Endothelial cell of umbilical vein (primary cell): ENCODE results near the gene CDH22. TPM values are rescaled to one million over a fixed set of nuclear protein-coding genes. Genes with fewer than 3 reads are reported as not detected.

Experiments used
- BruUV-seq: library from RNA; stranded (reverse); fragments of 400-500 nt; replicated peaks from 2 replicates; lab custom pipeline; 2021; lab: Mats Ljungman, UMichigan
- CTCF ChIA-PET: fragments of 300-600, 350-600 bp; sonication (Branson Sonifier 250); formaldehyde crosslinking; loops from one replicate; lab custom pipeline; 2021; ENCODE audit warnings: antibody characterized with exemption, inconsistent platforms; lab: Charles Lee
- POLR2A ChIA-PET: fragments of 300-600, 350-600 bp; sonication (Branson Sonifier 250); formaldehyde crosslinking; loops from one replicate; lab custom pipeline; 2021; ENCODE audit warnings: antibody characterized with exemption, inconsistent platforms; lab: Charles Lee
- DNase-seq: peaks from one replicate; pipeline ENCODE4 v3.0.0-alpha.2; 2011; ENCODE audit warnings: low read depth, low spot score
- FAIRE-seq: peaks from 2 replicates; lab custom pipeline; 2011; peaks lifted over from hg19 to GRCh38; lab: Jason Lieb, UNC
- H2AFZ ChIP-seq: 2 replicates; pipeline ENCODE4 v1.6.0; 2012; ENCODE audit warnings: low read depth, low read length, control low read depth, inconsistent platforms
- H3K27ac ChIP-seq: 2 replicates; pipeline ENCODE4 v1.5.1; 2011; ENCODE audit warnings: low read depth, mild to moderate bottlenecking, control low read depth, low read length, moderate library complexity; ENCODE audit not compliant: insufficient read depth
- H3K27me3 ChIP-seq, 2 experiments: 2 replicates each; pipeline versions ENCODE4 v1.6.0 to v1.6.1; 2011; ENCODE audit warnings: low read length in 2 of 2, mixed read lengths in 1 of 2; ENCODE audit not compliant: control insufficient read depth in 2 of 2, insufficient read depth in 2 of 2
- H3K36me3 ChIP-seq, 2 experiments: 2 replicates in 1 of 2; 3 replicates in 1 of 2; pipeline ENCODE4 v1.5.1; 2011; ENCODE audit warnings: low read length in 2 of 2, mild to moderate bottlenecking in 1 of 2, moderate library complexity in 1 of 2; ENCODE audit not compliant: control insufficient read depth in 2 of 2, insufficient read depth in 2 of 2; ENCODE audit errors: extremely low read depth in 1 of 2
- H3K4me1 ChIP-seq: 3 replicates; pipeline ENCODE4 v1.5.1; 2011; ENCODE audit warnings: mild to moderate bottlenecking, low read length; ENCODE audit not compliant: control insufficient read depth, insufficient read depth; ENCODE audit errors: extremely low read depth
- H3K4me2 ChIP-seq: 2 replicates; pipeline ENCODE4 v1.6.1; 2011; ENCODE audit warnings: low read length, control low read depth, mixed read lengths; ENCODE audit not compliant: insufficient read depth
- H3K4me3 ChIP-seq, 3 experiments: fragments of 200-600 bp in 1 of 3; sonication (generic), shearing (Covaris generic) in 1 of 3; replicated peaks in 1 of 3; 2 replicates each; pipeline ENCODE4 v1.5.1; 2011 to 2016; ENCODE audit warnings: control low read depth in 3 of 3, low read length in 3 of 3, mild to moderate bottlenecking in 2 of 3, inconsistent platforms in 1 of 3, low read depth in 1 of 3, moderate library complexity in 1 of 3; ENCODE audit not compliant: insufficient read depth in 1 of 3
- H3K79me2 ChIP-seq: 2 replicates; pipeline ENCODE4 v1.6.0; 2012; ENCODE audit warnings: low read length, inconsistent platforms; ENCODE audit not compliant: control insufficient read depth, insufficient read depth
- H3K9ac ChIP-seq: replicated peaks from 2 replicates; pipeline ENCODE3; 2011; ENCODE audit warnings: low read length, control low read depth; ENCODE audit not compliant: insufficient read depth; ENCODE audit errors: extremely low read depth
- H3K9me1 ChIP-seq: replicated peaks from 3 replicates; pipeline ENCODE4 v1.6.0; 2011; ENCODE audit warnings: mild to moderate bottlenecking, low read length; ENCODE audit not compliant: control insufficient read depth, insufficient read depth; ENCODE audit errors: extremely low read depth
- H3K9me3 ChIP-seq: replicated peaks from 2 replicates; pipeline ENCODE4 v1.5.1; 2012; ENCODE audit warnings: low read length, inconsistent platforms; ENCODE audit not compliant: control insufficient read depth, insufficient read depth
- H4K20me1 ChIP-seq: replicated peaks from 2 replicates; pipeline ENCODE3; 2011; ENCODE audit warnings: mild to moderate bottlenecking, low read length; ENCODE audit not compliant: control insufficient read depth, insufficient read depth; ENCODE audit errors: extremely low read depth
- EZH2 ChIP-seq: IDR thresholded peaks from 2 replicates; pipeline ENCODE4 v1.6.1; 2012; ENCODE audit warnings: borderline replicate concordance, low read depth, mild to moderate bottlenecking, moderate library complexity, low read length, inconsistent platforms; ENCODE audit not compliant: severe bottlenecking
- FOS ChIP-seq: IDR thresholded peaks from 2 replicates; pipeline ENCODE4 v1.6.1; 2011; ENCODE audit warnings: mild to moderate bottlenecking, low read length, moderate library complexity, borderline replicate concordance; ENCODE audit not compliant: insufficient read depth
- GATA2 ChIP-seq: IDR thresholded peaks from 2 replicates; pipeline ENCODE4 v1.7.0; 2011; ENCODE audit warnings: low read depth, mild to moderate bottlenecking, moderate library complexity, mixed read lengths, low read length; ENCODE audit not compliant: insufficient read length, insufficient read depth
- JUN ChIP-seq: IDR thresholded peaks from 2 replicates; pipeline ENCODE4 v1.6.1; 2011; ENCODE audit warnings: borderline replicate concordance, low read depth; ENCODE audit not compliant: insufficient read length, insufficient read depth
- MYC ChIP-seq: IDR thresholded peaks from one replicate; pipeline ENCODE4 v1.6.1; 2011; ENCODE audit warnings: mild to moderate bottlenecking, low read depth, low read length
- POLR2A ChIP-seq: IDR thresholded peaks from 2 replicates; pipeline ENCODE4 v1.6.1; 2012; ENCODE audit warnings: low read depth, mild to moderate bottlenecking, control low read depth, low read length
- POLR2AphosphoS5 ChIP-seq: IDR thresholded peaks from 2 replicates; pipeline ENCODE4 v1.6.1; 2012; ENCODE audit warnings: low read depth, mild to moderate bottlenecking, control low read depth, low read length, moderate library complexity; ENCODE audit not compliant: insufficient read depth
- dilution Hi-C: fragments of 300-500 bp; cut with MboI; formaldehyde crosslinking; loops from one replicate; pipeline ENCODE4 v1.15.0; 2019; ENCODE audit warnings: low sequenced_read_pairs; ENCODE audit not compliant: extremely low pct_ligation_motif_present
- intact Hi-C: fragments of 100-400 bp; cut with micrococcal nuclease; formaldehyde crosslinking; loops from one replicate; pipeline ENCODE4 v1.10.0; 2022
- polyA plus RNA-seq, 4 experiments: library from polyadenylated mRNA; depleted of rRNA in 3 of 4; stranded (reverse) in 3 of 4; unstranded in 1 of 4; fragments of >200 nt; gene quantifications; 2 replicates each; pipeline versions ENCODE4 v1.2.1 to v1.2.3, GENCODE V29; 2011 to 2012; ENCODE audit warnings: missing spikeins in 1 of 4
- total RNA-seq: library from RNA; stranded (reverse); gene quantifications from 2 replicates; pipeline ENCODE4 v1.2.3, GENCODE V29; 2021
- TF ChIP-seq, protein P1 (sequence below): IDR thresholded peaks from 2 replicates; pipeline ENCODE4 v1.6.1; 2011; ENCODE audit not compliant: insufficient read depth, insufficient read length
- TF ChIP-seq, protein P2 (sequence below), 2 donors: IDR thresholded peaks; 1 replicate in 1 of 2; 2 replicates in 1 of 2; pipeline ENCODE4 v1.5.1; 2011; ENCODE audit warnings: low read length in 2 of 2, mild to moderate bottlenecking in 2 of 2, moderate library complexity in 2 of 2, control low read depth in 1 of 2, inconsistent platforms in 1 of 2, low read depth in 1 of 2; ENCODE audit not compliant: insufficient read depth in 1 of 2; ENCODE audit errors: extremely low read depth in 1 of 2

The CDH22 gene
- total and polyA plus RNA-seq, 2 donors (not counting 3 experiments of a cell fraction or from before 2014, with no cell fraction given), result not detected

DNA sequence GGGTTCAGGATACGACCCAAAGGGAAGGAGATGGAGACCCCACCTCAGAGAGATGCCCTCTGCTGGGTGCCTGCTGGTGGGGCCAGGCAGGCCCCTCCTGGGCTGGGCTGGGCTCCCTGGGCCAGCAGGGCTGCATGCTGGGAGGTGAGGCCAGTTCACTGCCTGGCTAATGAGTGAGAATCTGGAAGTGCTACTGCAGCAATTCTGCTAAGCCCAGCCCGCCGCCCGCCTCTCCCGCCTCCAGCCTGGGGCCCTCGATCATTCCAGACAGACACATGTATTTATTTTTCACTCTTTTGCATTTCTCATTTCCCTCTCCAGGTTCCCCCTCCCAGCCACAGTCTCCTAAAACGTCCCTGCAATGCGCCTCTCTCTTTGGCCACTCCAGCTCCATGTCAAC lies 79.6 kb downstream of the CDH22 start:
- H4K20me1 ChIP-seq, result no peaks in the 10 kb centered on the region
- no peaks in the 10 kb centered on the region for H3K9me1 ChIP-seq
- no peaks in the 10 kb centered on the region for H3K9me3 ChIP-seq
- no peak overlapping the region for H3K9ac ChIP-seq
- intact Hi-C loops, result no loop called here
- H3K4me3 ChIP-seq, result no peak overlapping the region
- ChIA-PET CTCF (interaction anchor here (0.6 kb wide), 1 partner anchor 50 kb away, joined by 3 read pairs; no protein-coding TSS in a partner anchor), POLR2A (no interaction called here)
- no peaks in the 10 kb centered on the region for H3K79me2 ChIP-seq
- dilution Hi-C loops, result no loop called here
- DNase-seq (no peak), FAIRE-seq (no peak)
- BruUV-seq, result no TSS peak
- H3K36me3 ChIP-seq, result no peaks in the 10 kb centered on the region
- no peak overlapping the region for H2AFZ ChIP-seq
- H3K4me1 ChIP-seq, result no peaks in the 10 kb centered on the region
- no peak for TF ChIP-seq GATA2
- no peak for TF ChIP-seq MYC
- TF ChIP-seq POLR2AphosphoS5, result no peak
- no peaks in the 10 kb centered on the region for H3K27me3 ChIP-seq
- H3K27ac ChIP-seq, result no peak overlapping the region
- no peak overlapping the region for H3K4me2 ChIP-seq

DNA sequence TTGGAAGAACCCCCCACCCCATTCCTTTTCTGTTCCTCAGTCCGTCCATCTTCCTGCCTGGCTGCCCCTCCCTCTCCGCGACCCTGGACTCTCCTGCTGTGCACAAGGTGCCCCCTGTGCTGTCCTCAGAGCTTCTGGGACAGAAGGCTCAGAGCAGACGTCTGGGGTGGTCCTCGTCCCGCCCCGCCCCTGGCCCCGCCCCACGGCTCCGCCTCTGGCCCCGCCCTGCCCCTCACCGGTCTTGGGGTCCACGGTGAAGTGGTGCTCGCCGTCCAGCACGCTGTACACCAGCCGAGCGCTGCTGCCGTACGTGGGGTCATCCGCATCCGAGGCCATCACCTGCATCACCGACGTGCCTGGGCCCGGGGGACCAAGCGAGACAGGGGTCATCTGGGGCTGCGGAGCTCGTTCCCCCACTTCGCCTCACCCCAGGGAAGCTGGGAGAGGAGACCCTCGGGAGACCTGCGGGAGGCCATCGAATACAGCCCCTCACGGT lies 81.0 kb downstream of the CDH22 start:
- no peaks in the 10 kb centered on the region for H3K9me1 ChIP-seq
- no peak overlapping the region for H2AFZ ChIP-seq

More for the DNA sequence above, 81.0 kb downstream of the CDH22 start:
- intact Hi-C loops (no loop called here), dilution Hi-C loops (no loop called here)
- ChIA-PET CTCF (no interaction called here), POLR2A (no interaction called here)
- TF ChIP-seq JUN, result no peak
- no peak for TF ChIP-seq FOS
- no peak for TF ChIP-seq POLR2A
- TF ChIP-seq, protein P1, sequence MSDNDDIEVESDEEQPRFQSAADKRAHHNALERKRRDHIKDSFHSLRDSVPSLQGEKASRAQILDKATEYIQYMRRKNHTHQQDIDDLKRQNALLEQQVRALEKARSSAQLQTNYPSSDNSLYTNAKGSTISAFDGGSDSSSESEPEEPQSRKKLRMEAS, result no peak
- no peak for TF ChIP-seq MYC
- TF ChIP-seq POLR2AphosphoS5, result no peak
- TF ChIP-seq, protein P2, sequence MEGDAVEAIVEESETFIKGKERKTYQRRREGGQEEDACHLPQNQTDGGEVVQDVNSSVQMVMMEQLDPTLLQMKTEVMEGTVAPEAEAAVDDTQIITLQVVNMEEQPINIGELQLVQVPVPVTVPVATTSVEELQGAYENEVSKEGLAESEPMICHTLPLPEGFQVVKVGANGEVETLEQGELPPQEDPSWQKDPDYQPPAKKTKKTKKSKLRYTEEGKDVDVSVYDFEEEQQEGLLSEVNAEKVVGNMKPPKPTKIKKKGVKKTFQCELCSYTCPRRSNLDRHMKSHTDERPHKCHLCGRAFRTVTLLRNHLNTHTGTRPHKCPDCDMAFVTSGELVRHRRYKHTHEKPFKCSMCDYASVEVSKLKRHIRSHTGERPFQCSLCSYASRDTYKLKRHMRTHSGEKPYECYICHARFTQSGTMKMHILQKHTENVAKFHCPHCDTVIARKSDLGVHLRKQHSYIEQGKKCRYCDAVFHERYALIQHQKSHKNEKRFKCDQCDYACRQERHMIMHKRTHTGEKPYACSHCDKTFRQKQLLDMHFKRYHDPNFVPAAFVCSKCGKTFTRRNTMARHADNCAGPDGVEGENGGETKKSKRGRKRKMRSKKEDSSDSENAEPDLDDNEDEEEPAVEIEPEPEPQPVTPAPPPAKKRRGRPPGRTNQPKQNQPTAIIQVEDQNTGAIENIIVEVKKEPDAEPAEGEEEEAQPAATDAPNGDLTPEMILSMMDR (IDR thresholded peaks at IDR 0.05; ENCODE audit: extremely low read depth in 1 of 2, insufficient read depth in 1 of 2, low read depth in 1 of 2, low read length in 2 of 2), result no peak
- no peak for TF ChIP-seq EZH2
- no peak for TF ChIP-seq GATA2
- no peaks in the 10 kb centered on the region for H3K27me3 ChIP-seq
- no peak overlapping the region for H3K9ac ChIP-seq
- no peak overlapping the region for H3K27ac ChIP-seq
- H3K79me2 ChIP-seq, result no peaks in the 10 kb centered on the region
- no peaks in the 10 kb centered on the region for H4K20me1 ChIP-seq
- no peak for DNase-seq
- no peaks in the 10 kb centered on the region for H3K9me3 ChIP-seq
- H3K4me1 ChIP-seq, result no peaks in the 10 kb centered on the region
- H3K4me3 ChIP-seq, result no peak overlapping the region
- no peak overlapping the region for H3K4me2 ChIP-seq
- BruUV-seq, result no TSS peak
- no peak for FAIRE-seq
- H3K36me3 ChIP-seq, result no peaks in the 10 kb centered on the region
